Ovary (tissue), 3 donors: ENCODE measurements around the gene PIAS1.

Source experiments
- EP300 ChIP-seq: sonication (generic); formaldehyde crosslinking; IDR thresholded peaks from one replicate; pipeline ENCODE4 v1.6.1; 2017; ENCODE audit warnings: antibody characterized with exemption
- TF ChIP-seq, protein P1 (sequence below), 3 donors: fragments of 450-650 bp in 2 of 3; fragments of 200-600 bp in 1 of 3; IDR thresholded peaks; one replicate each; pipeline versions ENCODE4 v1.5.1 to v1.8.0; 2016 to 2022; ENCODE audit warnings: antibody characterized with exemption in 3 of 3, mild to moderate bottlenecking in 1 of 3
- donor health status: DM: no; HTN: no; CAD: no.

DNA sequence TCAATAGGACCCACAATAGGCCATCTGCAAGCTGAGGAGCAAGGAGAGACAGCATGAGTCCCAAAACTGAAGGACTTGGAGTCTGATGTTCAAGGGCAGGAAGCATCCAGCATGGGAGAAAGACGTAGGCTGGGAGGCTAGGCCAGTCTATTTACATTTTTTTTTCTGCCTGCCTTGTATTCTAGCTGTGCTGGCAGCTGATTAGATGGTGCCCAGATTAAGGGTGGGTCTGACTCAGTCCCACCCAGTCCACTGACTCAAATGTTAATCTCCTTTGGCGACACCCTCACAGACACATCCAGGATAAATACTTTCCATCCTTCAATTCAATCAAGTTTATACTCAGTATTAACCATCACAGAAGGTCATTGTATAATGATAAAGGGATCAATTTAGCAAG, 15.9 kb upstream of the PIAS1 start:
- TF ChIP-seq, protein P1, sequence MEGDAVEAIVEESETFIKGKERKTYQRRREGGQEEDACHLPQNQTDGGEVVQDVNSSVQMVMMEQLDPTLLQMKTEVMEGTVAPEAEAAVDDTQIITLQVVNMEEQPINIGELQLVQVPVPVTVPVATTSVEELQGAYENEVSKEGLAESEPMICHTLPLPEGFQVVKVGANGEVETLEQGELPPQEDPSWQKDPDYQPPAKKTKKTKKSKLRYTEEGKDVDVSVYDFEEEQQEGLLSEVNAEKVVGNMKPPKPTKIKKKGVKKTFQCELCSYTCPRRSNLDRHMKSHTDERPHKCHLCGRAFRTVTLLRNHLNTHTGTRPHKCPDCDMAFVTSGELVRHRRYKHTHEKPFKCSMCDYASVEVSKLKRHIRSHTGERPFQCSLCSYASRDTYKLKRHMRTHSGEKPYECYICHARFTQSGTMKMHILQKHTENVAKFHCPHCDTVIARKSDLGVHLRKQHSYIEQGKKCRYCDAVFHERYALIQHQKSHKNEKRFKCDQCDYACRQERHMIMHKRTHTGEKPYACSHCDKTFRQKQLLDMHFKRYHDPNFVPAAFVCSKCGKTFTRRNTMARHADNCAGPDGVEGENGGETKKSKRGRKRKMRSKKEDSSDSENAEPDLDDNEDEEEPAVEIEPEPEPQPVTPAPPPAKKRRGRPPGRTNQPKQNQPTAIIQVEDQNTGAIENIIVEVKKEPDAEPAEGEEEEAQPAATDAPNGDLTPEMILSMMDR (IDR thresholded peaks at IDR 0.05): no peak
- no peak for TF ChIP-seq EP300
